ENCODE measurements around the gene CDH1.

CDH1 gene

DNA sequence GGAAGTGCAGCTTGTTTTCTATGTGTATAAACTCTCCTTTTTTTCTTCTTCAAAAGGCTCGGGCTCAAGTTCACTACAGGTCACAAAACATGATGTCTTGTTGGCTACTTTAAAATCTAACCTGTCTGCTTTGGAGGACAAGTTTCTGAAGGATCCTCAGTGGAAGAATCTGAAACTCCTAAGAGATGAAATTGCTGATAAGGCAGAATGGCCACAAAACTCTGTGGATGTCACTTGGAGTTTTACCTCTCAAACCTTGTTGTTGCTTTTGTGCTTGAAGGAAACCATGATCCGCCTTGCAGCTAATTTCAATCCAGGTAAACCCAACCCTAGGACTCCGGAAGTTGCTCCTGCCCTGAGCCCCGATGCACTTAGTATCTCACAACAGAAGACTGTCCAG, 122.7 kb downstream of the CDH1 start:
- no peak for FAIRE-seq

DNA sequence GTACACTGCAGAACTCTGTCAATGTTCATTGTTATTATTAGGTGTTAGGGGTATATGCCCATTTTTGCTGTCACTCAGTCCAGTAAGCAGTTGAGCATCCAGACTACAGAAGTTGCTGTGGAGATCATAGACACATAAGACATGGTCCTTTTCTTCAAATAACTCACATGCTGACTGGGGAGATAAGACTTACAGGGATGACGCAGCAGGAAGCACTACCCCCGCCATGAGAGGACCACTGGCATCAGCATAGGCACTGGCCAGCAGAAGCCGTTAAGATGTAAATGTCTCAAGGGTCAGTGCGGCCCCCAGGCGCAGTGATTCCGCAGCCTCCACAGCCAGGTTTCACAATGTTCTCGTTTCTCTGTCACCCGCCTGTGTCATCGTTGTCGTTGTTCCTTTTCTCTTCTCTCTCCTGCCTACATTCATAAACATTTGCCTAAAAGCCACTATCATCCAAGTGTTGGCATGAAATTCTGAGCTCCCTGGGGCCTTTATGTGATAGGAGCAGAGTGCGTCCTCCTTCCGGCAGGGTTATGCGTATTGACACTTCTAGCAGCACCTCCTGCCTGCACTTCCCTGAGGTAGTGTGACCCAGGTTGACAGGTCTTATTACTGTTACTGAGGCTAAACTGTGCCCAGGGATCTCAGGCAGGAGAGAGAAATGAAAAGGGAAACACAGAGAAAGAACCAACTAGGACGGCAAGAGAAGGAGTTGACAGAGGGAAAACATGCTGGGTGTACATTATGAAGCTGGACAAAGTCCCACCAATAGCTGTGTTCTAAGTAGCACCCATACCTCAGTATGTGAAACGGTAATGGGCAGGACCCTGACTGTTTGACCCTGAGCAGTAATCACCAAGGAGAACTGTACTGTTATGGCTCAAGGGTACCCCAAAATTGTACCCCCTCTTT, 124.1 kb downstream of the CDH1 start:
- FAIRE-seq, result no peak

DNA sequence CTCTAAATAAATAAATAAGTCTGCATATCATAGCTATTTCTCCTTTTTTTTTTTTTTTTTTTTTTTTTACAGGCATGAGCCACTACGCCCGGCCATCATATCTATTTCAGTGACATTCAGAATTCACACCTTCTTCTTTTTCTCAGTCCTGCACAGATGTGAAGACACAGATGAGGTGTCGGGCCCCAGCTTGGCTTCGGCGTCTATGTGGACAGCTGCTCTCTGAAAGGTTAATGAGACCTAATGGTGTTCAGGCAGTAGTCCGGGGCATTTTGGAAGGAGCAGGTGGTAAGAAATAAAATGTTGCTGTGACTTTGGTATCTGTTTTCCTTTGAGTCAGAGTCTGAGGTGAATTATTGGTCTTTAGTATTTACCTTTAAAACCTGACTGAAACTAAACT, 129.8 kb downstream of the CDH1 start:
- no peak for FAIRE-seq

DNA sequence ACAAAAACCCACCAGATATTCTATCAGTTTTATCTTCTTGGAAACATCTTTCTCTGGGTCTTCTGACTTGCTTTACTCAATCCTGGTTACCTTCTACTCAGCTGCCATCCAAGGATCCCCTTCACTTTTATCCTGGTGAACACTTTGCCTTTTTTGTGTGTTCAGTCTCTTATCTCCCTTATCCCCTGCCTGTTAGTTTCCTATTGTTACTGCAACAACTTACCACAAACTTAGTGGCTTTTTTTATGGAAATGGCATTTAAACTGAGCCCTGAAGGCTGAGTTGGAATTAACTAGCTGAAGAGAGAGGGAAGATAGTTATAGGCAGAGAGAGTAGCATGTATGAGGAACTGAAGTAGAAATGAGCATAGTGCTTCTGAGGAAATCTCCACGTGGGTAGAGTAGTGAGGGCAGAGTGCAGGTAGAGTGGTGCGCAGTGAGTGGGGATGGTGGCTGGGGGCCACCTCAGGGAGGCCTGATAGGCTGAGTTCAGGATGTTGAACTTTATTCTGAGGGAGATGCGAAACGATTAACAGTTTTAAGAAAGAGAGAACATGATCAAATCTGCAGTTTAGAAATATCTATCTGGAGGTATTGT, 132.5 kb downstream of the CDH1 start:
- FAIRE-seq, result no peak

DNA sequence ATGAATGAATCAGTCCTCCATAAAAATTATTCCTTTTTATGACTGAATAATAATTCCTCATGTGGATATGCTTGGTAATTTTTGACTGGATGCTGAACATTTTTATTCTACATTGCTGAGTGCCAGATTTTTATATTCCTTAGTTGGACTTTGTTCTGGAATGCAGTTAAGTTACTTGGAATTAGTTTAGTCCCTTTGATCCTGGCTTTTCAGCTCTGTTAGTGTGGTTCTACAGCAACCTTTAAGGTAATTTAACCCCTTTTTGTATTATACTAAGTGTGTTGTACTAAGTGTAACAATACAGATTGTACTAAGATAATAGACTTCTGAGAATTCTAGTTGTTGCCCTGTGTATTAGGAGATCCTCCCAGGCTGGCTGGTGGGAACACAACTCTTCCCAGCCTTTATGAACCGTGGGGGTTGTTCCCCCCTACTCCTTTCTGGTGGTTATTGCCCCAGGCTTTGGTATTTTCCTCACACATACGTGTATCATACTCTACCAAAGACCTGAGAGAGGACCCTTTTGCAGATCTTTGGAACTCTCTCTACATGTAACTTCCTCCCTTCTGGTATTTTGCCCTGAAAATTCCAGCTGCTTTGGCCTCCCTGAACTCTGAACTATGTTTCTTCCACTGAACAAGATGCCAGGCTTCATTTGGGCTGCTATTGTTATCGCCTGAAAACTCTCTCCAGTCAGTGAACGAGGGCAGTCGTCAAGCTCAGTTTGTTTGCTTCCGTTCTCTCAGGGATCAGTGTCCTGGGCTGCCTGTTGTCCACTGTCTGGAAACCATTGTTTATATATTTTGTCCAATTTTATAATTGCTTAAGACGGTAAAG, 136.8 kb downstream of the CDH1 start:
- no peak for FAIRE-seq

DNA sequence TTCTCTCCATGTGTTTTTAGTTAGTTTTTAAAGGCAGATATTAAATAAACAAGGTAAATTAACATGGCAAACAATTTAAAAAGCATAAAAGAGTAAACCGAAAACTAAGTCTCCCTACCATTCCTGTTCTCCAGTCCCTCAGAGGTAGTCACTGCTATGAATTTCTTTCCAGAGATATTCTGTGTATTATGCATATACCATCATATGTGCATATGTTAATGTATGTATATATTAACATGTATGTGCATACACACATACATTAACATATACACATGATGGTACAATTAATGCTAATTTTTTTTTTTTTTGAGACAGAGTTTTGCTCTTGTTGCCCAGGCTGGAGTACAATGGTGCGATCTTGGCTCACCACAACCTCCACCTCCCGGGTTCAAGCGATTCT, 138.8 kb downstream of the CDH1 start:
- FAIRE-seq, result no peak

DNA sequence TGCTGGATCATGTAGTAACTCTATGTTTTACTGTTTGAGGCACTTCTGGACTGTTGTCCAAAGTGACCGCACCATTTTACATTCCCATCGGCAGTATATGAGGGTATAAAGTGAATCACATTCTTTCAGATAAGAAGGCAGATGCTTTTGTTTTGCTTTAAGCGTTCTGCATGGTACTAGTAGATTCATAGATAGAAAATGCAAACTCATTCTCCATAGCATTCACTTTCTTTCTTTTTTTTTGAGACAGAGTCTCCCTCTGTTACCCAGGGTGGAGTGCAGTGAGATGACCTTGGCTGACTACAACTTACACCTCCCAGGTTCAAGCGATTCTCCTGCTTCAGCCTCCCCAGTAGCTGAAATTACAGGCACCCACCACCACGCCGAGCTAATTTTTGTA, 146.6 kb downstream of the CDH1 start:
- FAIRE-seq, result no peak

DNA sequence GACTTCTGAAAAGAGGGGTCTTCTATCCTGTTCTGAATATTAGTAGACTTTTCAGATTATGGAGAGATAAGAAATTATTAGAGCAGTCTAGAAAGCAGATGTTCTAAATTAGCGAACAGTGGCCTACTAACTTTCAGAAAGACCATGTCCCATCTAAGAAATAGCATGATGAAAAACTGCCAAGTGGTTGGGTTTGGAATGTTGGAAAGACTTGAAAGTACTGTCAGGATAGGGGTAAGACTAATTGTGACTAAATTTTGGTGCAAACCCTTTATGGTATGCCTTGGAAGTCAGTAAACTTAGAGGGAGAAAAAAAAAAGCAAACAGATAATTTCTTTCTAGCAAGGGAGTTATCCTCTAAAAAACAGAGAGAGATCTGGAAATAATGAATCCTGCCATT, 147.3 kb downstream of the CDH1 start:
- FAIRE-seq, result no peak

Data from G401.6 (cell line).